ENCODE measurements around the gene JMJD6. TPM values are rescaled to one million over a fixed set of nuclear protein-coding genes. Genes with fewer than 3 reads are reported as not detected.

JMJD6 gene
- total RNA-seq, 1 donor from 2014 or later, result 19.1 TPM

DNA sequence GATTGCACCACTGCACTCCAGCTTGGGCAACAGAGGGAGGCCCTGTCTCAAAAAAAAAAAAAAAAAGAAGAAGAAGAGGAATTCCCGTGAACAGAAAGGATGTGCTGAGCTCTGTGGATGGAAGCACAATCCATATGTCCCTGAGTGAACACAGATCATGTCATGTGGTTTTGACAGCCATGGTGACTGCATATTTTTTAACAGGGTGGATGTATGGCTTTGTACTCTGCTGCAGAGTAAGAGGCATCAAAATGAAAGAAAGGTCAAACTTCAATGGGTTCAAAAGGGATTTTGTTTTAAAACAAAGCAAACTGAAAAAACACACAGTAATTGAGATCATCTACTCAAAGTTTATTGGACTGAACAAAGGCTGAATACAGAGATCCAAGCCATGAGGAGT lies 47.2 kb downstream of the JMJD6 start:
- no peak for DNase-seq

DNA sequence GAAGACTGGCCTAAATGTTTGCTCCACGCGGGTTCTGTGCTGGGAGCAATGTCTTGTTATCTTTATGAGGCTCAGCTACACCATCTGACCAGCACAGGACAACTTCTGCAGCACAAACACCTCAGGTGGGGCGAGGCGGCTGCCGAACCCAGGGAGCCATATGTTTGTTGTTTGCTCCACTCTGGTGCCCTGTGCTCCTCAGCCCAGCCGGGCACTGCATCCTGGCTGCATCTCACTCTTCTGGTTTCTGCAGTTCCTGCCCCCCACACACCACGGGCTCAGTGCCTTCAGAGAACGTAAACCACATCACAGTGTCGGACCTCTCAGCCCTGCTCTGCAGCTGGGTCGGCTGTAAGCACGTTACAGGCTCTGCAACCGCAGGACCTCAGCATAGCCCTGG lies 48.1 kb downstream of the JMJD6 start:
- no peak for DNase-seq

DNA sequence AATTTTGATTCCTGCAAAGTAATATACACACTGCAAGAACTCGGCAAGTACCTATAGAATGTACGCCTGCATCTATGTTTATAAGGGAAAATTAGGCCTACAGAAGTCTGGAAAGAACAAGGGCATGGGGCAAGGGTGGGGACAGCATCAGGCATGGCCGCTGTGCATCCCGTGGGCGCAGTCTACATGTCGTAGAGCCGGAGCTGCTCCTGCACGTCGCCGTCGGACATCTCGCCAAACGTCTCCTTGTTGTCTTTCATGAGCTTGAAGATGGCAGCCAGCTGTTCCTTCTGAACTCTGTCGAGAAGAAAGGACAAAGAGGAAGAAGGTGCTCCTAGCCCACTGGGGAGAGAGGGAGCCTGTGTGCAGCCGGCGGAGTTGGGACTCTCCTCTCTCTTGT lies 49.0 kb downstream of the JMJD6 start:
- DNase-seq, result no peak

DNA sequence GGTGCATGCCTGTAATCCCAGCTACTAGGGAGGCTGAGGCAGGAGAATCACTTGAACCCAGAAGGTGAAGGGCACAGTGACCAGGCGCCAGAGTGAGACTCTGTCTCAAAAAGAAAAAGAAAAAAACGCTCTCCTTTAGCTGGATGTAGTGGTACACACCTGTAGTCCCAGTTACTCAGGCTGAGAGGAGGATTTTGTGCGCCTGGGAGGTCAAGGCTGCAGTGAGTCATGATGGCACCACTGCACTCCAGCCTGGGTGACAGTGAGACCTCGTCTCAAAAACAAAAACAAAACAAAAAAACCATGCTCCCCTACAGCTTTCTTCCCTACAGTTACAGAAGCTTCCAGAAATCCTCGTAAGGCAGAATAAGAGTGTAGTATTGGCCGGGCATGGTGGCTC lies 49.8 kb downstream of the JMJD6 start:
- DNase-seq, result no peak

DNA sequence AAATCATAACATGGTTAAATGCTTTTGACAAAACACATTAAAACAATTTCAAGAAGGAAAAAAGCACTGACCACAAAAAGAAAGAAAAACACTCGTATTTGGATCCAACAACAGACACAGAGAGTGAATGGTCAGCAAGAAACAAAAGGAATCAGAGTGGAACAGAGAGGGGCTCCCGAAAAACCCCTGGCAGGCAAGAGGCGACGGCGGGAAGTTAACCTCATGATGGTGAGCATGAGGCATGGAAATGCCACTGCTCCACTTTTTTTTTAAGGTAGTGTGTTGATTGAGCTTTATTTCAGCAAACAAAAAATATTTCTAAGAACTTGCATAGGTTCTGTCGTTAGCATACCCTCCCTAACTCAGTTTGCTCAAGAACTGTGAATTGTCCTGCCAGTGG lies 50.8 kb downstream of the JMJD6 start:
- DNase-seq, result no peak

DNA sequence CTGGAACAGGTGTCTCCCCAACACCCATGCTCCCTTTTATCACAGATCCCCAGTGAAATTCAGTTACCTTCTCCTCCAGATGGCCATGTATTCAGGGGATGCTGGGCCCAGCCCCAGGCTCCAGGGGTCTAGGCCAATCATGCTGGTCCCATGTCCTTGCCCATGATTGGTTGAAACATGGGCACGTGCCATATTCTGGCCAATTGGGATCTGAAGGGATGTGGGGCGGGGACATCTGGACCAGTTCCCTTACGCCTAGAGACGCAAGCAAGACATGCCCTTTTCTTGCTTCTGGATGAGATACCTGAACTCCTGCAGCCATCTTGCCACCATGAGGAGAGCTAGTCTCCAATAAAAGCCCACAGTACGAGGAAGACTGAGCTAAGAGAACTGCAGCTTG lies 51.8 kb downstream of the JMJD6 start:
- no peak for DNase-seq

DNA sequence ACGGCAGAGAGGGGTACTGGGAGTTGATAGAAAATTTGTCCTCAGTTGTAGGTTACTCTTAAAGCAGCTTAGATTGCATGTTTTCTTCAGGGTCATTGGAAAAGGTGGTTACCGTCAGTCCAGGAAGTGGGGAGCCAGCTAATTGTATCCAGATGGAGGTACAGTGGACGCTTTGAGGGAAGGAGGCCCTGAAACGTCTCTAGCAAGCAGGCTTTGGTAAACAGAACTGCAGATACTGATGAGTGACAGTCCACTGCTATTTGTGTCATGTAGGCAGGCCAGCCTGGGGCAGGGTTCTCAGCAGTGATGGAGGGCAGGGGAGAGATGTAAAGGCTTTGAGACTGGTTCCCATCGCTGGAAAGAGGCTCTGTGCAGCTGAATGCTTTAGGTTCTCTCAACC lies 52.7 kb downstream of the JMJD6 start:
- DNase-seq, result no peak

DNA sequence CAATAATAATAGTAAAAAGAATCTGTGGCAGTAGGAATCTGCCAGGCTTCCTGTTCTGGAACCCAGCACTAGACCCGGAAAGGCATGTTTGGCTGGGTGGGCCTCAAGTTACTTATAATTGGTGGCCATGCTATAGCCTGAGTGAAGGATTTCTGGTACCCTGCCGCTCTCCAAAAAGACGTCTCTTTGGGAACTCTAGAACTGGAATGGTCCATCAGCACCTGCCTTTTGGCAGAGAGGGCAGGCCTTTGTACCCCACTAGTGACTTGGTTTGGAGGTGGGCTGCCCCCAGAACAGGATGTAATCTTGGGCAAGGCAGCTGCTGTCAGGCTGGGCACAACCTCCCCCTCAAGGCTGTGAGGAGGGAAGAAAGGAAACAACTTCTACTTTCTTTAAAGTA lies 53.5 kb downstream of the JMJD6 start:
- DNase-seq, result no peak

DNA sequence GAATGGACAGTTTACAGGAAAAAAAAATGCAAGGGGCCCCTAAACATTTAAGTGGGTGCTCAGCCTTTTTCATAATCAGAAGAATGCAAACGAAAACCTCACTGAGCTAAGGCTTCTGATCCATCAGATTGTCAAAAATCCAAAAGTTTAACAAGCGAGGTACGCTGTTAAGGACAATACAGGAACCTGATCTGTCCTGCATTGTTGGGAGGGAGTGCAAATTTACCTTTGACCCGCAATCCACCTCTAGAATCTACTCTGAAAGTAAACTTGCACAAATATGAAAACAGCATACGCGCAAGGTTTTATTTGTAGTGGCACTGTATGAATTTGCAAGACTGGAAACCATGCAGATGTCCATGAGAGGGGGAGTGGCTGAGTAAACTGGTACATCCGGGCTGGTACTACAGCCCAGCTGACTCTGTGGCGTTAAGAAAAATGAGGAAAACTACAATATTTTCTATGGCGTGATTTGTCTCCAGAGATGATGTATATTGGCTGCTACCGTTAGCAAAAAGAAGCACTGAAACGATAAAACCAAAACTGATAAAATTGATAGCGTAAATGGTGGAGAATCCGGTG lies 54.0 kb downstream of the JMJD6 start:
- DNase-seq, result no peak

DNA sequence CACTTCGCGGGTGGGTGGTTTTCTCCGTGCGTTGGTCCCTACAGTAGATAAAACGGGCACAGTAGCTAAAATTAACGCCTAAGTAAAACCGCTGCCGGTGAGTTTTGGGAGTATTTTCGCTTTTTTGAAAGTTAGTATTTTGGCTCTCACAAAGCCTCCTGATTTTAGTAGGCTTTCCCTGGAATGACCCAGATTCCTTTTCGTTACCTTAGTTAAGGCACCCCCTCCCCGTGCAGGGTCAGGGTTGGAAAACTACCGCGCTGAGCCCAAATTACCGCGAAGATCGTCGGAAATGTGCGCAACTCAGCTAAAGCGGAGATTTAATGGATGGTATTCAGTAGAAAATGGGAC lies 54.5 kb downstream of the JMJD6 start:
- no peak for DNase-seq

DNA sequence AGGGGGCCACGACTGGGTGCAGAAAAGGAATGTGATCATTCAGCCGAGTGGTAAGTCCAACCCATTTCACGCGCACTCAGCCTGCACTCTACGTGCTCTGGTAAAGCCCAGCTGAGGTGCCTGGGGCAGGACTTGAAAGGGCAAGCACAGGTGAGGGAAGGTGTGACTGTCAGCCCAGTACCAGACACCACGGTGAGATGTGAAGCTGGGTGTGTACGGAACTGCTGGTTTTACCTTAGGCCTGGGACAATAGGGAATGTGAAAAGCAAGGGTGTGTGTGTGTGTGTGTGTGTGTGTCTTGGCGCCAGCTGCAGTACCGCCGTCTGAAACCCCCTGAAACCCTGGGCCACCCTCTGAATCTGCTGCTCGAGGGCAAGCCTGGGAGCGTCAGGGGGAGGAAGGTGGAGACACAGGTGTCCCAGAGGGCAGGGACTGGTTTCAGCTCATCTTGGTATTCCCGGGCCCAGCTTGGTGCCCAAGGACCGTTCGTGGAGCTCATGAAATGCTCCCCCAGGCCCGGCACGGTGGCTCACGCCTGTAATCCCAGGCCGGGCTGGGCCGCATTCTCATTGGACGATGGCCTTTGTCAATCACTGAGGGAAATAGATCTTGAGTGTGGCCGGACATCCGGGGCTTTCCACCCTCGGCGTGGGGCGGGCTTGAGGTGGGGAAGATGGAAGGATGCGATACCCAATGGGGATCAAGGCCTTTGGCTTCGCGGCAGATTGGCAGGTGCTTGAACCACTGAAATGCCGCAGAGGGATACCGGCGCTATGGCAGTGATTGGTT lies 55.1 kb downstream of the JMJD6 start:
- peak; percentile 100 for DNase-seq

DNA sequence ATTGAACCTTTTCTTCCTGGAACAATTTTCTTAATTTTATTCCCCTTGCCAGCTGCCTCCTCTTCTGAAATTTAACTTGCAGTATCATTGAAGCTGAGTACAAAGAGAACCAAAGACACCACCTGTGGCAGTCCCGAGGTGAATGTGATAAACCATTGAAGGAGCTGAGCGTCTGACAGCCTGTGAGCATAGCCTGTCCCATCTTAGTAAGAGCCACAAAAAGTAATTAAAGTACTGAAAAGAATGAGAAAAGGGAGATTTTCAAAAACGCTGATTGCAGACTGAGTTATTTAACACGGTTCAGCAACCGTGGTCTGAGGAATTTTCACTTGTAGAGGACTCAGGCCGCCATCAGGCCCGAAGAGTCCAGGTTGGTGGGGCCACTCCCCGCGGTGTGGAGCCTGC lies 55.7 kb downstream of the JMJD6 start:
- no peak for DNase-seq

DNA sequence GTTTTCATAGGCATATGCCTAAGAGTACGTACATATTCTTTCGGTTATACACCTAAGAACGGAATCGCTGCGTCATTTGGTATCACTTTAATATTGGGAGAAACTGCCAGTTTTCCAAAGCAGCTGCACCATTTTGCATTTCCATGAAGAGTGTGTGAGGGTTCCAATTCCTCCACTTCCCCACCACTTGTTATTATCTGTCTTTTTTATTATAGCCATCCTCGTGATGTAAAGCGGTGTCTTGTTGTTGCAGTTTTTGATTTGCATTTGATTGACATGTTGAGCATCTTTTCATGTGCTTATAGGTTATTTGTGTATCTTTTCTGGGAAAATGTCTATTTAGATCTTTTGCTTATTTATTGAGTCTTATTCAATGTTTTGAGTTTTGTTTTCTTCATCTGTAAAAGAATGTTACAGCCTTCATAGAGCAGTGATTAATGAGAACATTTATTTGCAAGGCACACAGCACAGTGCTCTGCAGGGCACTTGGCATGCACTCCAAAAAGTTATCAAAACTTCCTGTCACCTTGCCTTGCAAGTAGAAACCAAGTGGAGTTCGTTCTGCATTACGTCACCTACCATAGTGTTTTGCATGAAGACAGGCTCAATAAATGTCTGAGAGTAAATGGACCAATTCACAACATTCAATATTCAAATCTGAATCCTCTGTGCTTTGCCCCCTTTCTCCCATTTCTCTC lies 56.2 kb downstream of the JMJD6 start:
- no peak for DNase-seq

Small RNA genes within 50 kb of the gene (small RNA-seq; reads per million reads assigned to genes)
- not detected for gene AC005837.3 (ENCODE audit: low replicate concordance)
- not detected for gene RF02271 (ENCODE audit: low replicate concordance)
- gene RNU6-97P (ENCODE audit: low replicate concordance), result not detected
- 0.45 reads per million, percentile 56 among the genes with 10 or more reads in this experiment for gene RNY4P36 (ENCODE audit: low replicate concordance)

Other genes starting within 250 kb of the JMJD6 start
- 9.9 TPM for gene RHBDF2, start 225.2 kb downstream of the JMJD6 start, total RNA-seq
- gene CYGB, start 188.9 kb downstream of the JMJD6 start, total RNA-seq, result 6.9 TPM
- gene PRCD, start 186.6 kb downstream of the JMJD6 start, total RNA-seq, result 2.7 TPM
- 28.0 TPM for gene ST6GALNAC2, start 140.7 kb downstream of the JMJD6 start, total RNA-seq
- gene ST6GALNAC1, start 82.8 kb downstream of the JMJD6 start, total RNA-seq, result not detected
- 66.4 TPM for gene MXRA7, start 15.6 kb downstream of the JMJD6 start, total RNA-seq
- 18.1 TPM for gene METTL23, start 233 bp upstream of the JMJD6 start, total RNA-seq
- gene SRSF2, start 10.7 kb upstream of the JMJD6 start, total RNA-seq, result 99.6 TPM
- 42.3 TPM for gene MFSD11, start 11.5 kb upstream of the JMJD6 start, total RNA-seq
- 0.69 TPM for gene MGAT5B, start 141.8 kb upstream of the JMJD6 start, total RNA-seq

Data from skin of body (tissue), 3 donors.